Small intestine (tissue), 7 donors: ENCODE data around the gene KPNA4. TPM values are rescaled to one million over a fixed set of nuclear protein-coding genes. Genes with fewer than 3 reads are reported as not detected.

ENCODE experiments used
- DNase-seq, 2 donors: peaks; one replicate each; pipeline versions ENCODE4 v3.0.0 to v3.0.0-alpha.2; 2013
- FAIRE-seq: peaks from 2 replicates; lab custom pipeline; 2012; peaks lifted over from hg19 to GRCh38; lab: Jason Lieb, UNC
- H3K27ac ChIP-seq, 3 donors: one replicate each; pipeline ENCODE4 v1.5.1; 2013; ENCODE audit warnings: low read length in 2 of 3, mild to moderate bottlenecking in 2 of 3, control low read depth in 1 of 3, inconsistent platforms in 1 of 3, low read depth in 1 of 3, moderate library complexity in 1 of 3
- H3K27me3 ChIP-seq, 3 donors: one replicate each; pipeline ENCODE4 v1.6.1; 2013; ENCODE audit warnings: low read length in 3 of 3, inconsistent platforms in 1 of 3; ENCODE audit not compliant: control insufficient read depth in 3 of 3, insufficient read depth in 3 of 3
- H3K36me3 ChIP-seq, 3 donors: one replicate each; pipeline ENCODE4 v1.6.1; 2013; ENCODE audit warnings: low read length in 3 of 3, inconsistent platforms in 1 of 3, low read depth in 1 of 3, mild to moderate bottlenecking in 1 of 3, moderate library complexity in 1 of 3; ENCODE audit not compliant: control insufficient read depth in 3 of 3, insufficient read depth in 2 of 3
- H3K4me1 ChIP-seq, 3 donors: one replicate each; pipeline ENCODE4 v1.6.1; 2013; ENCODE audit warnings: low read length in 2 of 3, inconsistent platforms in 1 of 3, low read depth in 1 of 3, mild to moderate bottlenecking in 1 of 3, moderate library complexity in 1 of 3; ENCODE audit not compliant: control insufficient read depth in 3 of 3, insufficient read depth in 2 of 3
- H3K4me3 ChIP-seq, 3 donors: one replicate each; pipeline ENCODE4 v1.5.1; 2013; ENCODE audit warnings: low read length in 3 of 3, control low read depth in 1 of 3, inconsistent platforms in 1 of 3, low read depth in 1 of 3, mild to moderate bottlenecking in 1 of 3, moderate library complexity in 1 of 3
- H3K9me3 ChIP-seq, 2 donors: one replicate each; pipeline ENCODE4 v1.6.1; 2013; ENCODE audit warnings: low read depth in 1 of 2, low read length in 1 of 2; ENCODE audit not compliant: control insufficient read depth in 2 of 2, insufficient read depth in 1 of 2
- WGBS, 3 donors: extraction: QIAGEN DNeasy Blood & Tissue Kit; methylation state at CpG; one replicate each; pipeline ENCODE4 v1.1.7; 2013; 5-methylcytosine and 5-hydroxymethylcytosine counted together
- polyA plus RNA-seq, 4 donors: library from polyadenylated mRNA; stranded (reverse) in 3 of 4; unstranded in 1 of 4; fragments of 200-250 nt in 3 of 4; fragments of 120-200 nt in 1 of 4; gene quantifications; one replicate each; pipeline versions ENCODE4 v1.2.1 to v1.2.3, GENCODE V29; 2013
- donor health status: healthy with polysubstance abuse.
- donor health status: control.
- donor health status: control.
- donor health status: Bipolar disorder and iron deficiency.
- donor health status: healthy.

KPNA4 gene
- polyA plus RNA-seq, 4 donors: 12.7 to 21.9 (median 13.1) TPM

DNA sequence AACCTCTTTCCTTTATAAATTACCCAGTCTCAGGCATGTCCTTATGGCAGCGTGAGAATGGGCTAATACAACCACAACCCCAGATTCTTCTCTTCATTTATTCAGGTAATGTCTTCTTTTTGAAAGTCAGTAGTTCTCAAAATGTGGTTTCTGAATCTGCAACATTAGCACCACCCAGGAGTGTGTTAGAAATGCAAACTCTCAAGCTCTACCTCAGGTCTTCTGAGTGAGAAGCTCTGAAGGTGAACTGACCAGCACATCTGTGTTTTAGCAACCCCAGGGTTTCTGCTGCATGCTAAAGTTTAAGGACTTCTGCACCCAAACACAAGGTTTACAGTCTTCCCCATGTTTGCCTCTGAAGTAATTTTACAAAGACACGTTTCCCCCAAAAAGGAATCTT, 93.5 kb downstream of the KPNA4 start:
- H3K9me3 ChIP-seq: peaks cover 0 to 16% of the 10 kb centered on the region in 2 donors
- no peak for DNase-seq
- WGBS, 3 donors: 75 to 79% (median 77%) methylated on average over 2 of the region's 2 CpGs
- FAIRE-seq: no peak
- no peak overlapping the region for H3K4me3 ChIP-seq
- H3K36me3 ChIP-seq: no peaks in the 10 kb centered on the region
- no peak overlapping the region for H3K27ac ChIP-seq
- no peaks in the 10 kb centered on the region for H3K4me1 ChIP-seq
- peaks cover 0 to 4% (median 0%) of the 10 kb centered on the region in 3 donors for H3K27me3 ChIP-seq

DNA sequence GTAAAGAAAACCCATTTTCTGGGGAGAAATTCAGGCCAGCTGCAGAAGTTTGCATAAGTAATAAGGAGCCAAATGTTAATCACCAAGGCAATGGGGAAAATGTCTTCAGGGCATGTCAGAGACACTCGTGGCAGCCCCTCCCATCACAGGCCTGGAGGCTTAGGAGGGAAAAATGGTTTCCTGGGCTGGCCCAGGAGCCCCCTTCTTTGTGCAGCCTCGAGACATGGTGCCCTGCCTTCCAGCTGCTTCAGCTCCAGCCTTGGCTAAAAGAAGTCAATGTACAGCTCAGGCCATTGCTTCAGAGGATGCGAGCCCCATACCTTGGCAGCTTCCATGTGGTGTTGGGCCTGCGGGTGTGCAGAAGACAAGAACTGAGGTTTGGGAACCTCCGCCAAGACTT, 95.2 kb downstream of the KPNA4 start:
- no peak for FAIRE-seq
- H3K4me1 ChIP-seq: no peaks in the 10 kb centered on the region
- DNase-seq: no peak
- H3K27me3 ChIP-seq: peaks cover 0 to 4% (median 0%) of the 10 kb centered on the region in 3 donors
- H3K4me3 ChIP-seq: no peak overlapping the region
- WGBS, 3 donors: 76 to 85% (median 76%) methylated on average over 5 of the region's 5 CpGs
- H3K27ac ChIP-seq: no peak overlapping the region
- peaks cover 0 to 16% of the 10 kb centered on the region in 2 donors for H3K9me3 ChIP-seq
- H3K36me3 ChIP-seq: no peaks in the 10 kb centered on the region

DNA sequence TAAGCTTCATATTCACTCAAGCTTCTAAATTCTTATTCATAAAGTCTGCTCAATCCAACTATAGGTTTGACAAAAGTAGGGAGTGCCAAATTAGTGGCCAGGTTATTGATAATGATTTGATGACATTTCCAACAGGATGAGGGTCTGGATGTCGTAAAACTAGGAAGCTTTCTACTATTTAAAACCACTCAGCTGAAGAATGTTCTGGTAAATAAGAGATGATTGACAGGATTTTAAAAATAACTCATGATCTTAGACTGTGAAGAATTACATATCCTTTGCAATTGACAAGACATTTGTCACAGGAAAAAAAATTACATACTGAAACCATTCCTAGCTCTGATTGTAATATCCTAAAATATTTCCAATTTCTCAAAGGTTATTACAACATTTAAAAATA, 100.4 kb downstream of the KPNA4 start:
- 56 to 71% (median 71%) methylated on average over 1 of the region's 1 CpG for WGBS, 3 donors
- H3K27me3 ChIP-seq: no peaks in the 10 kb centered on the region
- H3K36me3 ChIP-seq: no peaks in the 10 kb centered on the region
- no peak overlapping the region for H3K27ac ChIP-seq
- no peak for DNase-seq
- FAIRE-seq: no peak
- H3K9me3 ChIP-seq: peaks cover 0 to 4% of the 10 kb centered on the region in 2 donors
- H3K4me3 ChIP-seq: no peak overlapping the region
- no peaks in the 10 kb centered on the region for H3K4me1 ChIP-seq

DNA sequence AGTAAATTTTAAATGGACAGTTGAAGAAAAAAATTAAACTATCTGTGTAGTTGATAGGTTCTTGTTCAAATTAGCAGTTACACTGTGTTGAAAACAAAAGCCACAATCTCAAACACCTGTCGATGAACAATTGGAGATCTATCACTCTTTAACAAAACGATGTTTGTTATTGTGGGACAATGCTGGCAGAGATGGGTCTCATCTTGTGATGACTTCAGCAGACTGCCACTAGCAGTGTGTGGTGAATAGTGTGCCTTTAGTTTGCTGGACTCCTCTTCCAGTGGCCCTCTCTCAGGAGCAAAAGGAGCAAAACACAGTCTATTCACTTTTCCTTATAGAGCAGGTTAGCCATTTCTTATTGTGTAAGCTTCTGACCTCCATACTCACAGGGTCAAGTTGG, 101.0 kb downstream of the KPNA4 start:
- no peaks in the 10 kb centered on the region for H3K4me1 ChIP-seq
- no peak overlapping the region for H3K4me3 ChIP-seq
- H3K9me3 ChIP-seq: peaks cover 0 to 3% of the 10 kb centered on the region in 2 donors
- 74 to 89% (median 78%) methylated on average over 2 of the region's 2 CpGs for WGBS, 3 donors
- H3K27me3 ChIP-seq: no peaks in the 10 kb centered on the region
- H3K36me3 ChIP-seq: no peaks in the 10 kb centered on the region
- H3K27ac ChIP-seq: no peak overlapping the region
- no peak for FAIRE-seq
- no peak for DNase-seq

DNA sequence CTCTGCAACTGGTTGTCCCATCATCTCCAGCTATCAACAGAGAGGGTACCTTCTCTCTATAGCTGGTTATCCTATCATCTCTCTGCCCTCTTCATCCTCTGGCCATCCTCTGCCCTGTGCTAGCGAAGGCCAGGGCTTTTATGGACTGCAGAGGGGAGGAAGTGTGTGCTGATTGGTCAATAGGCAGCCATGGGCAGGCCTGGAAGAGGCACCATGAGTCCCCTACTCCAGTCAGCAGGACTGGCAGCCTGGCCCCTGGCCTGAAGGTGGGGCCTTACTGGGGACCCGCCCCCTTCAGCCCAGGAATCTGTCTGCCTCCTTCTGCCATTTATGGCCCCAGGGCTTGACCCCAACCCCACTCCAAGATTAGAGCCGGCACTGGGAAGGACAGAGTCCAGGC, 105.3 kb downstream of the KPNA4 start:
- no peaks in the 10 kb centered on the region for H3K4me1 ChIP-seq
- peaks cover 0 to 3% of the 10 kb centered on the region in 2 donors for H3K9me3 ChIP-seq
- no peaks in the 10 kb centered on the region for H3K36me3 ChIP-seq
- no peak for DNase-seq
- no peak overlapping the region for H3K4me3 ChIP-seq
- no peak overlapping the region for H3K27ac ChIP-seq
- 54 to 79% (median 69%) methylated on average over 3 of the region's 3 CpGs for WGBS, 3 donors
- H3K27me3 ChIP-seq: no peaks in the 10 kb centered on the region
- FAIRE-seq: no peak

DNA sequence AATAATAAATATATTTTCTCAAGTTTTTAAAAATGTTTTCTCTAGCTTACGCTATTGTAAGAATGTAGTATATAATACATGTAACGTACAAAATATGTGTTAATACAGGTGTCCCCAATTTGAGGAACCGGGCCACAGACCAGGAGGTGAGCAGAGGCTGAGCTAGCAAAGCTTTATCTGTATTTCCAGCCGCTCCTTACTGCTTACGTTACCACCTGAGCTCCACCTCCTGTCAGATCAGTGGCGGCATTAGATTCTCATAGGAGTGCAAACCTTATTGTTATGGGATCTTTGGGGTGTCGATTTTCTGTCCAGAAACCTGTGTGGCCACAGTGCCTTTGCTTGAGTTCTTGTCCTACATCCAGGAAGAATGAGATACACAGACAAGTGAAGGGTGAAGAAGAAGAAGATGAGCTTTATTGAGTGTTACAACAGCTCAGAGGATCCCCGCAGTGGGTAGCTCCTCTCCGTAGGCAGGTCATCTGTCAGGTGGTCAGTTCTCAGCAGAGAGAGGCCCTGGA, 105.9 kb downstream of the KPNA4 start:
- Histone ChIP-seq H3K4me3 (no peak overlapping the region), H3K9me3 (peaks cover 0 to 3% of the 10 kb centered on the region in 2 donors), H3K36me3 (no peaks in the 10 kb centered on the region), H3K27me3 (no peaks in the 10 kb centered on the region), H3K27ac (no peak overlapping the region), H3K4me1 (no peaks in the 10 kb centered on the region)
- no peak for FAIRE-seq
- no peak for DNase-seq
- 89 to 93% (median 91%) methylated on average over 9 of the region's 9 CpGs for WGBS, 3 donors

DNA sequence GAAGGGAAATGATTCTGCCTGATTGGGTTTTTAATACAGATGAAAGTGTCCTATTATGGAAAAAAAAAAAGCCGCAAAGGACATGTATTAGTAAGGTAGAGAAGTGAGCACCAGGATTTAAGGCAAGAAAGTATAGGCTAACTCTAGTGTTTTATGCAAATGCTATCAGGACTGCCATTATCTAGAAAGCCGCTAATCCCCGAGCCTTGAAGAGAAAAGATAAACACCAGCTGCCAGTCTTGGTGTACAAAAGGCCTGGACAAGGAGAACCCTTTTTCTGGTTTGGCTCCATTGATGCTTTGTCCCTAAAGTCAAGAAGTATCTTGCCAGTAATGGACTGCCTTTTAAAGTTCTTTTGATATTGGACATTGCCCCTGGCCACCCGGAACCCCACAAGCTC, 107.2 kb downstream of the KPNA4 start:
- H3K27me3 ChIP-seq: no peaks in the 10 kb centered on the region
- H3K9me3 ChIP-seq: peaks cover 0 to 3% of the 10 kb centered on the region in 2 donors
- no peaks in the 10 kb centered on the region for H3K4me1 ChIP-seq
- DNase-seq (no peak), FAIRE-seq (no peak)
- H3K27ac ChIP-seq: no peak overlapping the region
- H3K4me3 ChIP-seq: no peak overlapping the region
- no peaks in the 10 kb centered on the region for H3K36me3 ChIP-seq
- 56 to 70% (median 63%) methylated on average over 4 of the region's 4 CpGs for WGBS, 3 donors

DNA sequence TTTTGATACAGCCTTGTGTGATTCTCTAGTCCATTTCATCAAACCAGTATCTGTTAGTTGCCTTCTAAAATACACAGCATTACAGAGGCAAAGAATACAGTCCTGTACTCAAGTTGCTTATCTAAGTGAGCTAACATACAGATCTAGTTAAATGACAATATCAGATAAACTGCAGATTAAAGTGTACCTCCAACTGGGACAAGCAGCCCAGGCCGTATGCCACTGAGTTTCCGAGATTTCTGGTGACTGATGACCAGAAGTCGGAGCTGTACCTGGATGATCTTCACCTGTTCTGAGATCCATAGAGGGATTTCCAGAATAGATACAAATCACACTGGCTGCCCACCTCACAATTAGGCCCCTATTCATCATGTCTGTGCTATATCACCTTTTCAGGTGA, 109.5 kb downstream of the KPNA4 start:
- H3K27me3 ChIP-seq: no peaks in the 10 kb centered on the region
- WGBS, 3 donors: 83 to 89% (median 85%) methylated on average over 3 of the region's 3 CpGs
- H3K9me3 ChIP-seq: peaks cover 0 to 2% of the 10 kb centered on the region in 2 donors
- no peak overlapping the region for H3K27ac ChIP-seq
- H3K4me3 ChIP-seq: no peak overlapping the region
- no peaks in the 10 kb centered on the region for H3K36me3 ChIP-seq
- no peaks in the 10 kb centered on the region for H3K4me1 ChIP-seq
- no peak for DNase-seq
- no peak for FAIRE-seq

DNA sequence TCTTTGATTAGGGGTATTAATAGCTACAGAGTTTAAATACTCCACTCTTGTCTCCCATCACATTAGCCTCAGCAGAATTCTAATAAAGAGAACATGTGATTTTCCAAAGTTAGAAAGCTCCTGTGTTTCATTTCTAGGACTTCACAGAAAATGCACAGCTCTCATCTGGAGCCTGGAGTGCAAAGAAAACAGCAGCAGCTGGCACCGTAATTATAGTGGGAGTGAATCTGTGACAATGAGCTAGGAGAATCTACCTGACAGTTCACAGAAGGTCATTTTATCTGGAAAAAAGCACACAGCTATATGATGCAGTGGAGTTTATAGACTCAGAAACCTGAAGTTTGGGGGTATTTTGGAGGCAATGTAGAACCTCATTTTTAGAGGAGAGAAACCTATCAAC, 110.4 kb downstream of the KPNA4 start:
- no peaks in the 10 kb centered on the region for H3K36me3 ChIP-seq
- H3K4me1 ChIP-seq: peaks cover 0 to 5% (median 4%) of the 10 kb centered on the region in 3 donors
- peaks cover 0 to 7% of the 10 kb centered on the region in 2 donors for H3K9me3 ChIP-seq
- no peak for FAIRE-seq
- no peak overlapping the region for H3K27ac ChIP-seq
- WGBS, 3 donors: 49 to 75% (median 66%) methylated on average over 1 of the region's 1 CpG
- H3K4me3 ChIP-seq: no peak overlapping the region
- peaks cover 0 to 1% (median 0%) of the 10 kb centered on the region in 3 donors for H3K27me3 ChIP-seq
- no peak for DNase-seq
